Measurements from ENCODE around the gene LRRC70.

LRRC70 gene

GRCh38 chr5:62536232-62536631, 42.4 kb upstream of the LRRC70 start:
- TF ChIP-seq, protein P1, sequence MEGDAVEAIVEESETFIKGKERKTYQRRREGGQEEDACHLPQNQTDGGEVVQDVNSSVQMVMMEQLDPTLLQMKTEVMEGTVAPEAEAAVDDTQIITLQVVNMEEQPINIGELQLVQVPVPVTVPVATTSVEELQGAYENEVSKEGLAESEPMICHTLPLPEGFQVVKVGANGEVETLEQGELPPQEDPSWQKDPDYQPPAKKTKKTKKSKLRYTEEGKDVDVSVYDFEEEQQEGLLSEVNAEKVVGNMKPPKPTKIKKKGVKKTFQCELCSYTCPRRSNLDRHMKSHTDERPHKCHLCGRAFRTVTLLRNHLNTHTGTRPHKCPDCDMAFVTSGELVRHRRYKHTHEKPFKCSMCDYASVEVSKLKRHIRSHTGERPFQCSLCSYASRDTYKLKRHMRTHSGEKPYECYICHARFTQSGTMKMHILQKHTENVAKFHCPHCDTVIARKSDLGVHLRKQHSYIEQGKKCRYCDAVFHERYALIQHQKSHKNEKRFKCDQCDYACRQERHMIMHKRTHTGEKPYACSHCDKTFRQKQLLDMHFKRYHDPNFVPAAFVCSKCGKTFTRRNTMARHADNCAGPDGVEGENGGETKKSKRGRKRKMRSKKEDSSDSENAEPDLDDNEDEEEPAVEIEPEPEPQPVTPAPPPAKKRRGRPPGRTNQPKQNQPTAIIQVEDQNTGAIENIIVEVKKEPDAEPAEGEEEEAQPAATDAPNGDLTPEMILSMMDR (conservative IDR thresholded peaks at IDR 0.05; ENCODE audit: low read length) = no peak
- TF ChIP-seq EZH2phosphoT487 (IDR thresholded peaks at IDR 0.05; ENCODE audit: borderline replicate concordance) = no peak
- no peaks in the 10 kb centered on the region for H4K20me1 ChIP-seq (ENCODE audit: insufficient read depth, low read length, poor library complexity, severe bottlenecking)

DNA sequence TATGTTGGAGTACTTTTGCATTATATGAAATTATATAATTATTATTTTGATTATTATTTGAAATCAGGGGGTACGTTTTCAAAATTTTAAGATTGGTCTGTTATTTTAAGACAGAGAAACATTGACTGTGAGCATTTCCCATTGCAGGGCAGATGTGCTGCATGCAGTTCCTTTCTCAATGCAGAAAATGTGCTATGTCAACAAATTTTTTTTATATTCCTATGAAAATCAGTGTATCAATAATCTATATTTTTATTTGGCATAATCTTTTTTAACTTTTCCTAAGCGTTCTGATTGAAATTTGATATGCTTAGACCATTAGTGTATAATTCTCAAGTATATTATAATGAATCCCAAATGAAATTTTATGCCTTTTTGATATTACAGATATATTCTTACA, 41.8 kb upstream of the LRRC70 start:
- H3K4me1 ChIP-seq (ENCODE audit: insufficient read depth, low read length, poor library complexity, severe bottlenecking) = no peaks in the 10 kb centered on the region
- no peaks in the 10 kb centered on the region for H4K20me1 ChIP-seq (ENCODE audit: insufficient read depth, low read length, poor library complexity, severe bottlenecking)
- H3K9me2 ChIP-seq (replicated peaks; ENCODE audit: low read depth, low read length) = no peaks in the 10 kb centered on the region
- no peaks in the 10 kb centered on the region for H3K27me3 ChIP-seq (ENCODE audit: insufficient read depth, low read length, poor library complexity, severe bottlenecking)
- peaks cover 16% of the 10 kb centered on the region; the same call in 1 of the 2 replicates for H3K36me3 ChIP-seq (ENCODE audit: insufficient read depth, low read length)
- H2AFZ ChIP-seq (ENCODE audit: low read length) = no peak overlapping the region
- H3K9me3 ChIP-seq (ENCODE audit: insufficient read depth, low read depth, low read length) = no peaks in the 10 kb centered on the region
- no peaks in the 10 kb centered on the region for H3F3A ChIP-seq (ENCODE audit: low read depth)
- H3K4me2 ChIP-seq (ENCODE audit: low read depth, low read length, poor library complexity, severe bottlenecking) = no peak overlapping the region
- H3K79me2 ChIP-seq (ENCODE audit: insufficient read depth, low read length) = no peaks in the 10 kb centered on the region
- no peak overlapping the region for H3K4me3 ChIP-seq (ENCODE audit: low read length, poor library complexity, severe bottlenecking)
- no peak overlapping the region for H3K9ac ChIP-seq (ENCODE audit: low read depth, low read length, poor library complexity, severe bottlenecking)
- TF ChIP-seq, protein P1 (conservative IDR thresholded peaks at IDR 0.05; ENCODE audit: low read length) = no peak
- no peak for TF ChIP-seq EZH2phosphoT487 (IDR thresholded peaks at IDR 0.05; ENCODE audit: borderline replicate concordance)

More at GRCh38 chr5:62536232-62536631, 42.4 kb upstream of the LRRC70 start:
- no peak overlapping the region for H3K9ac ChIP-seq (ENCODE audit: low read depth, low read length, poor library complexity, severe bottlenecking)
- H3F3A ChIP-seq (ENCODE audit: low read depth) = no peaks in the 10 kb centered on the region
- no peaks in the 10 kb centered on the region for H3K4me1 ChIP-seq (ENCODE audit: insufficient read depth, low read length, poor library complexity, severe bottlenecking)
- no peak overlapping the region for H2AFZ ChIP-seq (ENCODE audit: low read length)
- H3K79me2 ChIP-seq (ENCODE audit: insufficient read depth, low read length) = no peaks in the 10 kb centered on the region
- H3K27me3 ChIP-seq (ENCODE audit: insufficient read depth, low read length, poor library complexity, severe bottlenecking) = no peaks in the 10 kb centered on the region
- H3K4me3 ChIP-seq (ENCODE audit: low read length, poor library complexity, severe bottlenecking) = no peak overlapping the region
- no peaks in the 10 kb centered on the region for H3K9me2 ChIP-seq (replicated peaks; ENCODE audit: low read depth, low read length)
- H3K4me2 ChIP-seq (ENCODE audit: low read depth, low read length, poor library complexity, severe bottlenecking) = no peak overlapping the region
- no peaks in the 10 kb centered on the region for H3K9me3 ChIP-seq (ENCODE audit: insufficient read depth, low read depth, low read length)
- peaks cover 21% of the 10 kb centered on the region; the same call in 1 of the 2 replicates for H3K36me3 ChIP-seq (ENCODE audit: insufficient read depth, low read length)

DNA sequence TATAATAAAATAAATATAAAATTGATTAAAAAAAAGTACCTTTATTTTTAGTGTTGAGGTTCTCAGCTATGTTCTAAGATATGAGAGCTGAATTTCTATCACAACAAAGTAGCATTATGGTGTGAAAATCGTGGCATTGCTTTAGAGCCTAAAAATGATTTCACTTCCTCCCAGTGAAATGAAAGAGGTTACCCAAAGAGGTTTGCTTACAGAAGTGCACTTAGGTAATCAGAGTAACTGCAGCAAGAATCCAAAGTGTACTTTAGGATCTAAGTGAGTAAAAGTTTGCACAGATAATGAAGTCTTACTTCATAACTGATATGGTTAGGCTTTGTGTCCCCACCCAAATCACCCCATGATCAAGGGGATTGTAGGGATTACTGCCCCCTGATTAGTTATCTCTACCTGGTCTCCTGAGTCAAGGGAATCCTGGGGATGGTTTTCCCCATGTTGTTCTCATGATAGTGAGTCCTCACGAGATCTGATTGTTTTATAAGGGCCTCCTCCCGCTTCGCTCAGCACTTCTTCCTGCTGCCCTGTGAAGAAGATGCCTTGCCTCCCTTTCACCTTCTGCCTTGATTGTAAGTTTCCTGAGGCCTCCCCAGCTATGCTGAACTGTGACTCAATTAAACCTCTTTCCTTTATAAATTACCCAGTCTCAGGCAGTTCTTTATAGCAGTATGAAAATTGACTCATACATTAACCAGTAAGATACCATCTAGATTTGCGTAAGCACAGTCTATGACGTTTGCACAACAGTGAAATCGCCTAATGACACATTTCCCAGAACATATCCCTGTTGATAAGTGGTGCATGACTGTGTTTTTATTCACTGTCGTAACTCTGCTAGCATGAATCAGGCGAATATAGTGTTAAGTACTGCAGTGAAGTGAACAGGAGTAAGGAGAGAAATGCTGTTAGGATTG, 40.3 kb upstream of the LRRC70 start:
- H3K9me3 ChIP-seq (ENCODE audit: insufficient read depth, low read depth, low read length) = no peaks in the 10 kb centered on the region
- no peaks in the 10 kb centered on the region for H3K27me3 ChIP-seq (ENCODE audit: insufficient read depth, low read length, poor library complexity, severe bottlenecking)
- H3K4me3 ChIP-seq (ENCODE audit: low read length, poor library complexity, severe bottlenecking) = no peak overlapping the region
- H4K20me1 ChIP-seq (ENCODE audit: insufficient read depth, low read length, poor library complexity, severe bottlenecking) = no peaks in the 10 kb centered on the region
- H2AFZ ChIP-seq (ENCODE audit: low read length) = no peak overlapping the region
- peaks cover 8% of the 10 kb centered on the region; the same call in 1 of the 2 replicates for H3K36me3 ChIP-seq (ENCODE audit: insufficient read depth, low read length)
- H3K9ac ChIP-seq (ENCODE audit: low read depth, low read length, poor library complexity, severe bottlenecking) = no peak overlapping the region
- no peaks in the 10 kb centered on the region for H3K79me2 ChIP-seq (ENCODE audit: insufficient read depth, low read length)
- no peaks in the 10 kb centered on the region for H3K4me1 ChIP-seq (ENCODE audit: insufficient read depth, low read length, poor library complexity, severe bottlenecking)
- TF ChIP-seq, protein P1 (conservative IDR thresholded peaks at IDR 0.05; ENCODE audit: low read length) = no peak
- TF ChIP-seq EZH2phosphoT487 (IDR thresholded peaks at IDR 0.05; ENCODE audit: borderline replicate concordance) = no peak
- no peak overlapping the region for H3K4me2 ChIP-seq (ENCODE audit: low read depth, low read length, poor library complexity, severe bottlenecking)
- no peaks in the 10 kb centered on the region for H3K9me2 ChIP-seq (replicated peaks; ENCODE audit: low read depth, low read length)
- H3F3A ChIP-seq (ENCODE audit: low read depth) = no peaks in the 10 kb centered on the region
